Globus pallidus (tissue), 1 donor: ENCODE data around the gene ALDH1B1.

Source experiments
- DNase-seq: peaks from one replicate; pipeline ENCODE4 v3.0.0-alpha.2; 2015; ENCODE audit warnings: low spot score

ALDH1B1 gene

DNA sequence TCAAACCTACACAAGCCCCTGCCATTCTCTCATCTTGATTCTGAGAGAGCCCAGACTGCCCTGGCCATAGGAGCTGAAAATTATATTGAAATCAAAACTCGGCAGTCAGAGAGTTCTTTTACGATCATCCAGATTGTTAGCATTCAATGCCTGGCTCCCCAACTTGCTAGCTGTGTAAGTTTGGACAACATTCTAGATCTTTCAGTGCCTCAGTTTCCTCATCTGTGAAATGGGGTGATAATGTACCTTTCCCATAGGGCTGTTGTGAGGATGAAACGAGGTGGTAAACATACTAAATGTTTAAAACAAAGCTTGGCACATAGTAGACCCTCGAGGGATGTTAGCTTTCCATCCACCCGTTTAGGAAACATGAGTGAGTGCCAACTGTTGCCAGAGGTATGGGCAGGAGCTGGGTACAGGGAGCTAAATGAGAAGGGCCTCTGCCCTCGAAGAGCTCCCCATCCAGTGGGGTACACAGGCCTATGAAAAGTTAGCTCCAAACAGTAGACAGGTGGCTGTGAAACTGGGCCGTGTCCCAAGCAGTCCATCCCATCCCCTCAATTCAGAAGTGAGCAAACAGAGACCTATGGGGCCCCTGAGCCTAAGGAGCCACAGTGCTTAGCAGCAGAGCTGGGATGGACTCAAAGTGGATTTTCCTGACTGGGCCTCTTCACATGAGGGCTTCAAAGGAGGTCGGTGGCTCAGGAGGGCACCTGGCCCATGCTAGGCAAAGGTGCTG is 49.0 kb downstream of the ALDH1B1 start:
- no peak for DNase-seq

DNA sequence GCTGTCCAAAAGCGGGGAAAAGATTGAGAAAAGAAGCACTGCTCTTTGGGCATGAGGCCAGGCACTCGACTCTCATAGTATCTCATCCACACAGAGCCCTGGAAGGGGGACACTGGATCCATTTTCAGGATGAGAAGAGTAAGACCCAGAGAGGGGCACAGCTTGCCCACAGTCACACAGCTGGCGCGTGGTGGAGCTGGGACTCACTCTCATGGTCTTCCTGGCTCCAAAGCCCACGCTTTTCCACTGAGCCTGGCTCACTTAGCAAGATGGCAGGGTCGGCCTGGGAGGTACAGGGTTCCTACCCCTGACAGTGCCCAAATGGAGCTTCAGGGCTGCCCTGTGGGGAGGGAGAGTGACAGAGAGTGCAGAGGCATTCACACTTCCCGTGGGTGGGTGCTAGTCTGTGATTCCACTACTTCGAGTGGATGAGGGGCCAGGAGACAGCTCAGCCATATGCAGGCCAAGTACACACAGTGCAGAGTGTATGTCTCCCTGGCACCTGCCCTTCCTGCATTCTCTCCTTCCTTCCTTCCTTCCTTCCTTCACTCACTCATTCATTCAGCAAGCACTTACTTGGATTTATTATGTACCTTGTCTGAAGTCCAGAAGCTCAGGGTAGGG is 50.1 kb downstream of the ALDH1B1 start:
- DNase-seq = no peak

DNA sequence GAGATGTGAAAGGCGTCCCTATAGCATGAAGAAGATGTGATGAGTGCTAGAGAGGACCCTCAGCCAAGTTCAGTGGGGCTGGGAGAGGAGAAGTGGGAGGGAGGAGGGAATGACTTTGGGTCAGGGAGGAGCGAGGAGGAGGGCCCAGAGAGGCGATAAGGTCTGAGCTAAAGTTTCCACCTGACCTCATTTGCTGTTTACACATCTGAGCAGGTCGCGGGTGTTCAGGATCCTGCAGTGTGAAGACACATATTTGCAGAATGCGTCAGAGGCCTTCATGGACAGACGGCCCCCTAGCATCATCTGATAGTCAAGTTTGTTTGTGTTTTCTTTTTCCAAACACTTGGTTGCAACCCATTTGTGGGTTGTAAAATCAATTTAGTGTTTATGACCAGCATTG is 50.7 kb downstream of the ALDH1B1 start:
- DNase-seq = no peak

DNA sequence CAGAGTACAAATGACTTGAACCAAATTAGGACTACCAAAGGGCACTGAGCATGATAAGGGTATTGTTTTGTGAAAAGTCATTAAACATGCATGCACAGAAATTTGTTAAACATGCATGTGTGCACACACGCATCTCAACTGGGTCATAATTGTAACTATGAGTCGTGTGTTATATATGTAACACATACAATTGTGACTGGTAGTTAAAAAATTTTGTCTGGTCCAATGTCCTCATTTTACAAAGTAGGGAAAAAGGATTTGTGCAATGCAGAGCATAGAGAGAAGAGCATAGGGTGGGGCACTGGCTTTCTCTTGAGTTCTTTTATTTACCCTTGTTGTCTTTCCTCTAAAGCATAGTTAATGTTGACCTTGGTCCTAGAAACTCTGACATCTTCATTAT is 51.1 kb downstream of the ALDH1B1 start:
- no peak for DNase-seq

DNA sequence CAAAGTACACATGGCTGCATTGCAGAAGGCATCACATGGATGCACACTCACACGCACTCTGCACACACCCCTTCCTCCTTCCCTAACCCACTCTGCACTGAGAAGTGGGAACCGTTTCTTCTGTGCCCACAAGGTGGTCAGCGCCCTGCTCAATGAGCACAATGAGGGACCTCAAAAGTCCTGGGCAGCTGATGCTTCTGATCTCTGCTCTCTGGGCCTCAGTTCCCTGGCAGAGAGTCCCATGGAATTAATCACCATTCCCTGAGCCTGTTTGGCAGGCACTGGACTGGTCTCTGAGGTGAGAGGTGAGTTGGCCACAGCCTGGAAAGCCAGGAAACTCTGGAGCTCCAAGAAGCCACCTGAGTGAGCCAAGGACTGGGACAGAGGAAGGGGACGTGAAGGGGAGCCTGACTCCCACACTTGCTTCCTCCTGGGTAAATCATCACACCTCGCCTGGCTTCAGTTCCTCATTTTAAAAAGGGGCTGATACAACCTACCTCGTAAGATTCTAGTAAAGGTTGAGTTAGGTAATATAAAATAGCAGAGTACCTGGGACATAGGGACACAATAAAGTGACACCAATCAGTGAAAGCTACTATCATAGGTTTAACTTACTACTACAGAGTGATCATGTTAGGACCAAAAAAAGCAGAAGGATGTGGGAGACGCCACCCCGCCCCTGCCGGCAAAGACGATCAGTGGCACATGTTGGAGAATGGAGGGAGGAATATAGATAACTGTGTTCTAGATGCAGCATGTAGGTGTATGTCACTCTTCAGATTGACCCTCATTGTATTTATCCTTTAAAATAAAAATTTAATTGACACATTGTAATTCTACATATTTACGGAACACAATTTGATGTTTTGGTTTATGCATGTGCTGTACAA is 52.9 kb downstream of the ALDH1B1 start:
- DNase-seq = no peak

DNA sequence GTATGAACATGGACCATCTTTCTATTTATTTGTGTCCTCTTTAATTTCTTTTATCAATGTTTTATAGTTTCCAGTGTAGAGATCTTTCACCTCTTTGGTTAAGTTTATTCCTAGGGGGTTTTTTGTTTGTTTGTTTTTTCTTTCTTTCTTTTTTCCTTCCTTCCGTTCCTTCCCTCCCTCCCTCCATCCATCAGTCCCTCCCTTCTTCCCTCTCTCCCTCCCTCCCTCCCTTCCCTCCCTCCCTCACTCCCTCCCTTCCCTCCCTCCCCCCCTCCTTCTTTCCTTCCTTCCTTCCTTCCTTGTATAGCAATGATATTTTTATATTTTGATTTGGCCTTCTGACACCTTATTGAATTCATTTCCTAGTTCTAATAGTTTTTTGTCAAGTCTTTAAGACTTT is 55.2 kb downstream of the ALDH1B1 start:
- no peak for DNase-seq
